ENCODE results near the gene CPLX4.

The CPLX4 gene

DNA sequence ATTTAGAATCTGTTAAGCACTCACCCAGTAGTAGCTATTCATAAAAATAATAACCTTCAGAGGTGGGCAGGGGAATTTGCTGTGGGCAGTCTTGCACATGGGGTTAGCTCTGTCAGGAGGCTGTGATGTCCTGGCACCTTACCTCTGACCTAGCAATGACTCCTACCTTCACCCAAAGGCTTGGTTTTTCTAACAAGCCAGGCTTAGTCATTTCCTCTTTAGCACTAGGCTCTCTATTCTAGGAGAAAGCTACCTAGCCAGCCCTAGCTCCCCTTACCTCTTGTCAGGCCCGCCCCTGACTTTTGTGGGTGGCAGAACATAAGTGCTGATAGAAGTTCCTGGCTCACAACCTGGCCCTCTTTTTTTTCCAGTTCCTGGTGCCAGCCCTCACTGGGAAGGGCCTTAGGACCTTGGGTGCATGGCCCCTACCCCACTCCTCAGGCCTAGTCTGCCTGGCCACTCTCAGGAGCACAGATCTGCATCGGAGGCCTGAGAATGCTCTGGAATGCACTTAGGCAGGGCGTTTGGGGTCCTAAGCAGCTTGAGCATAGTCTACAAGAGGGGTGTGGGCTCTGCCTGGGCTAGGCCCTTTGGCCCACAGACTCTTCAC, 17.7 kb downstream of the CPLX4 start:
- H4K20me1 ChIP-seq (ENCODE audit: insufficient read depth, low read length) = no peaks in the 10 kb centered on the region
- H3K36me3 ChIP-seq (ENCODE audit: insufficient read depth, low read length) = no peaks in the 10 kb centered on the region
- no peaks in the 10 kb centered on the region for H3K9me3 ChIP-seq (ENCODE audit: low read length)
- no peak overlapping the region for H3K4me2 ChIP-seq (ENCODE audit: low read length)
- no peak overlapping the region for H3K9ac ChIP-seq (ENCODE audit: low read length)
- H3K27ac ChIP-seq (ENCODE audit: low read depth, low read length, poor library complexity, severe bottlenecking) = no peak overlapping the region
- no peaks in the 10 kb centered on the region for H3K27me3 ChIP-seq (ENCODE audit: insufficient read depth, low read length)
- no peak for TF ChIP-seq EZH2 (IDR thresholded peaks at IDR 0.05; ENCODE audit: borderline replicate concordance, low read length)
- TF ChIP-seq CTCF (IDR thresholded peaks at IDR 0.05; ENCODE audit: low read length) = no peak
- H3K4me1 ChIP-seq (ENCODE audit: insufficient read depth, low read length, severe bottlenecking) = no peaks in the 10 kb centered on the region
- no peak overlapping the region for H2AFZ ChIP-seq (ENCODE audit: low read length)
- H3K4me3 ChIP-seq (ENCODE audit: low read depth, low read length, poor library complexity, severe bottlenecking) = no peak overlapping the region
- H3K9me2 ChIP-seq (ENCODE audit: low read depth, low read length) = no peaks in the 10 kb centered on the region
- H3F3A ChIP-seq (ENCODE audit: insufficient read depth, low read length) = no peaks in the 10 kb centered on the region
- no peaks in the 10 kb centered on the region for H3K79me2 ChIP-seq (ENCODE audit: insufficient read depth, low read length)

DNA sequence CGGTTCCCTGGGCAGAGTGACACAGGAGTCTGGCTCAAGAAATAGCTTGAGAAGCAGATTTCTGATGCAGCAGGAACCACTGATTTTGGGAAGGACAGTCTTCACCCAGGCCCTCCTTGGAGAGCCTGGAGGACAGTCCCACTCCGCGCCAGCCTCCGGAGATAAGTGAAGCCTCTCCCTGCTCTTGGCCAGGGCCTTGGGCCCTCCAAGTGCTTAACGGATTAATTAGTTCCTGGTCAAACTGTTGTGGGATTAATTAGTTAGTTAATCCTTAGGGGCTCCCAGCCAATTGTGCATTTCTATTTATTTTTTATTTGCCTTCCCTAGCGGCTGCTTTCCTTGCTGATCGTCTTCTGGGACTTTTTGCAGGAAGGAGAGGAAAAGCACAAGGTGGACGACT, 19.6 kb downstream of the CPLX4 start:
- Histone ChIP-seq H2AFZ (ENCODE audit: low read length) (no peak overlapping the region), H3K4me2 (ENCODE audit: low read length) (no peak overlapping the region), H4K20me1 (ENCODE audit: insufficient read depth, low read length) (no peaks in the 10 kb centered on the region), H3K9ac (ENCODE audit: low read length) (no peak overlapping the region), H3K9me3 (ENCODE audit: low read length) (no peaks in the 10 kb centered on the region), H3F3A (ENCODE audit: insufficient read depth, low read length) (no peaks in the 10 kb centered on the region), H3K79me2 (ENCODE audit: insufficient read depth, low read length) (no peaks in the 10 kb centered on the region), H3K4me1 (ENCODE audit: insufficient read depth, low read length, severe bottlenecking) (no peaks in the 10 kb centered on the region), H3K4me3 (ENCODE audit: low read depth, low read length, poor library complexity, severe bottlenecking) (no peak overlapping the region), H3K27me3 (ENCODE audit: insufficient read depth, low read length) (no peaks in the 10 kb centered on the region), H3K9me2 (ENCODE audit: low read depth, low read length) (no peaks in the 10 kb centered on the region), H3K36me3 (ENCODE audit: insufficient read depth, low read length) (no peaks in the 10 kb centered on the region), H3K27ac (ENCODE audit: low read depth, low read length, poor library complexity, severe bottlenecking) (no peak overlapping the region)
- no peak for TF ChIP-seq CTCF (IDR thresholded peaks at IDR 0.05; ENCODE audit: low read length)
- no peak for TF ChIP-seq EZH2 (IDR thresholded peaks at IDR 0.05; ENCODE audit: borderline replicate concordance, low read length)

DNA sequence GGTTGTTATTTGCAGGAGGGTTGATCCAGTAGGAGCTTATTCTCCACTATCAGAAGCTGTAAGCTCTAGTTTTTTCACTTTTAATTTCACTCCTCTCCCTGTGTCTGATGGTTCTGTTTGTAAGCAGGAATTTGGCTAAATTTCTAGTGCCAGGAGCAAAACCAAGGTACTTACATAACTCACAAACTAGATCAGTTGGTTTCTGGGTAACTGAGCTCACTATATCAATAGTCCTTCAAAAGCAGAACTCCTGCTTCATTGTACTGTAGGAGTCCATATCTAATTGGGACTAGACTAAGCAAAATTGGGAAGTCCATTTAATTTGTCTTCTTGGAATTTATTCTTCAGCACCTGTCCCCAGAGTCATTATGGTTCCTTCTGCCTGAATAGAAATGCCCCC, 25.1 kb downstream of the CPLX4 start:
- H3K4me2 ChIP-seq (ENCODE audit: low read length) = no peak overlapping the region
- H3K79me2 ChIP-seq (ENCODE audit: insufficient read depth, low read length) = no peaks in the 10 kb centered on the region
- H3K27me3 ChIP-seq (ENCODE audit: insufficient read depth, low read length) = no peaks in the 10 kb centered on the region
- H4K20me1 ChIP-seq (ENCODE audit: insufficient read depth, low read length) = no peaks in the 10 kb centered on the region
- H3K9ac ChIP-seq (ENCODE audit: low read length) = no peak overlapping the region
- H3F3A ChIP-seq (ENCODE audit: insufficient read depth, low read length) = no peaks in the 10 kb centered on the region
- no peaks in the 10 kb centered on the region for H3K9me2 ChIP-seq (ENCODE audit: low read depth, low read length)
- H3K36me3 ChIP-seq (ENCODE audit: insufficient read depth, low read length) = no peaks in the 10 kb centered on the region
- no peak overlapping the region for H2AFZ ChIP-seq (ENCODE audit: low read length)
- H3K4me3 ChIP-seq (ENCODE audit: low read depth, low read length, poor library complexity, severe bottlenecking) = no peak overlapping the region
- H3K27ac ChIP-seq (ENCODE audit: low read depth, low read length, poor library complexity, severe bottlenecking) = no peak overlapping the region
- H3K9me3 ChIP-seq (ENCODE audit: low read length) = no peaks in the 10 kb centered on the region
- H3K4me1 ChIP-seq (ENCODE audit: insufficient read depth, low read length, severe bottlenecking) = no peaks in the 10 kb centered on the region
- TF ChIP-seq EZH2 (IDR thresholded peaks at IDR 0.05; ENCODE audit: borderline replicate concordance, low read length) (no peak), CTCF (IDR thresholded peaks at IDR 0.05; ENCODE audit: low read length) (no peak)
